Stomach smooth muscle (tissue), 2 donors: ENCODE data around the gene GRAPL.
"Not testable (repeated sequence)": the region's sequence is repeated elsewhere in the genome, so short reads cannot be mapped to it uniquely, and the experiment has no call there.

Source experiments
- H3K27ac ChIP-seq: one replicate; pipeline ENCODE4 v1.7.0; 2013; ENCODE audit warnings: mild to moderate bottlenecking, low read length, inconsistent platforms
- H3K27me3 ChIP-seq, 2 donors: one replicate each; pipeline ENCODE4 v1.7.0; 2013; ENCODE audit warnings: low read length in 2 of 2; ENCODE audit not compliant: insufficient read depth in 2 of 2, control insufficient read depth in 1 of 2
- H3K36me3 ChIP-seq, 2 donors: one replicate each; pipeline ENCODE4 v1.7.0; 2013; ENCODE audit warnings: low read length in 2 of 2; ENCODE audit not compliant: control insufficient read depth in 2 of 2, insufficient read depth in 2 of 2
- H3K4me1 ChIP-seq: one replicate; pipeline ENCODE4 v1.7.0; 2013; ENCODE audit warnings: low read length; ENCODE audit not compliant: control insufficient read depth, insufficient read depth
- H3K4me3 ChIP-seq, 2 donors: one replicate each; pipeline ENCODE4 v1.7.0; 2013; ENCODE audit warnings: low read length in 2 of 2
- H3K9ac ChIP-seq, 2 donors: one replicate each; pipeline ENCODE4 v1.7.0; 2013; ENCODE audit warnings: low read length in 2 of 2, mild to moderate bottlenecking in 1 of 2
- H3K9me3 ChIP-seq, 2 donors: one replicate each; pipeline ENCODE4 v1.7.0; 2013; ENCODE audit warnings: low read length in 2 of 2; ENCODE audit not compliant: control insufficient read depth in 2 of 2
- donor health status: healthy.
- donor health status: Pancreatic carcinoma.

GRAPL gene

DNA sequence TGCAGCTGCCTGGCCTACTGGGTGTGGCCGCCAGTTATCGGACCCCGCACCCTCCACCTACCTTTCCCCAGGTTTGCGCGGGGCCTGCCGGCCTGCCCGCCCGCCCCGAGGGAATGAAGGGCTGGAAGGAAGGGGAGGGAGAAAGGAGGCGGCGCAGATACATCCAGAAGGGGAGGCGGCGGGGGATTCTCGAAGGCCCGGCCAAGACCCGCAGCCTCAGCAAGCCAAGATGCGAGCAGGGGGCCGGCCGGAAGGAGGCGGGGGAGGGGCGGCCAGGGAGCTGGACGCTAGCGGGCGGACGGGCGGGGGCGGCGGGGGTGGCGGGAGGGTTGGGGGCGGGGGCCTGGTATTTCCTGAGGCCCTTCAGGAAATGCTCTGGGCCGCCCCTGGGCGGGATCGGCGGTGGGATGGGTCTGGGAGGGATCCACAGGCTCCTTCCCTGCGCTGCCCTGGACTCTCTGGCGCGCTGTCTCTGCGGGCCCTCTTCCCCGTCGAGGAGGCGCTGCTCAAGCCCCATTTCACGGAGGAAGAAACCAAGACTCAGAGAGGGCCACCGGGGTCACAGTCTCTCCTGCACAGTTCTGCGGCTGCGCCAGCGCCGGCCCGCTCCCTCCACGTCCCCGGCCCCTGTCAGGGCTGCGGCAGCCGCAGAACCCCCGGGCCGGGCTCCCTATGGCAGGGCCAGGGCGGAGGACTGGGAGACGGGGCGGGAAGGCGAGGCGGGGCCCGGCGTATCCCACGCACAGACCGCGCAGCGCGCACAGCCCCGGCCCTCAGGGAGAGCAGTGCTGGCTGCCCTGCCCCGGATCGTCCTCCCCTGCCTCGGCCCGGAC lies 35.2 kb downstream of the GRAPL start:
- H3K27me3 ChIP-seq, H3K4me3 ChIP-seq, H3K4me1 ChIP-seq, H3K27ac ChIP-seq, H3K36me3 ChIP-seq, H3K9ac ChIP-seq, H3K9me3 ChIP-seq: not testable (repeated sequence)

GRCh38 chr17:19174422-19174821 lies 47.0 kb downstream of the GRAPL start:
- H3K27me3 ChIP-seq, H3K9me3 ChIP-seq, H3K36me3 ChIP-seq, H3K9ac ChIP-seq, H3K4me1 ChIP-seq, H3K4me3 ChIP-seq, H3K27ac ChIP-seq: not testable (repeated sequence)

DNA sequence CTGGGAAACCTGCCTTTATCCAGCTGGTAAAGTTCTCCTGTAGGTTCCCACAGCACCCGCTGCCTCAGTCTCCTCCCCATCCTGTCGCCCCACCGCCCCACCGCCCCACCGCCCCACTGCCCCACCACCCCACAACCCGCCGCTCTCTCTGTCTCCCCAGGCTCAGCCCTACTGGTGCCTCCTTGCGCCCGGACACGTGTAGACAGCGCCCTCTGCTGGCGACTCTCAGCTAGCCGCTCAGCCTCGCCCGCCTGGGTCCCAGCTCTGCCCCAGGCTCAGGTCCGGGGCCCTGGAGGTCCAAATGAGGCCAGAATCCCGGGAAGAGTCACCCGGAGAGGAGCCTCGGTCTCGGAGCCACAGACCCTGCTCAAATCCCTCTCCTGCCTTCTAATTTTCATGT lies 48.0 kb downstream of the GRAPL start:
- not testable (repeated sequence) for H3K9ac ChIP-seq, H3K27me3 ChIP-seq, H3K36me3 ChIP-seq, H3K9me3 ChIP-seq, H3K4me1 ChIP-seq, H3K4me3 ChIP-seq, H3K27ac ChIP-seq

GRCh38 chr17:19181040-19181875 lies 53.9 kb downstream of the GRAPL start:
- H3K9ac ChIP-seq, H3K36me3 ChIP-seq, H3K4me1 ChIP-seq, H3K9me3 ChIP-seq, H3K27me3 ChIP-seq, H3K4me3 ChIP-seq, H3K27ac ChIP-seq: not testable (repeated sequence)

GRCh38 chr17:19187883-19188869 lies 60.8 kb downstream of the GRAPL start:
- H3K4me1 ChIP-seq, H3K27me3 ChIP-seq, H3K36me3 ChIP-seq, H3K9me3 ChIP-seq, H3K9ac ChIP-seq, H3K27ac ChIP-seq, H3K4me3 ChIP-seq: not testable (repeated sequence)

- H3K27me3 ChIP-seq, H3K4me1 ChIP-seq, H3K4me3 ChIP-seq, H3K36me3 ChIP-seq, H3K9ac ChIP-seq, H3K27ac ChIP-seq, H3K9me3 ChIP-seq: not testable (repeated sequence)
Observed at GRCh38 chr17:19188870-19189708, 61.7 kb downstream of the GRAPL start.

GRCh38 chr17:19189781-19190405 lies 62.5 kb downstream of the GRAPL start:
- H3K4me1 ChIP-seq, H3K27me3 ChIP-seq, H3K9ac ChIP-seq, H3K9me3 ChIP-seq, H3K4me3 ChIP-seq, H3K27ac ChIP-seq, H3K36me3 ChIP-seq: not testable (repeated sequence)

- not testable (repeated sequence) for H3K9me3 ChIP-seq, H3K4me3 ChIP-seq, H3K27me3 ChIP-seq, H3K9ac ChIP-seq, H3K4me1 ChIP-seq, H3K27ac ChIP-seq, H3K36me3 ChIP-seq
Observed at GRCh38 chr17:19196382-19197204, 69.2 kb downstream of the GRAPL start.

- H3K36me3 ChIP-seq, H3K4me1 ChIP-seq, H3K27ac ChIP-seq, H3K9ac ChIP-seq, H3K4me3 ChIP-seq, H3K27me3 ChIP-seq, H3K9me3 ChIP-seq: not testable (repeated sequence)
Observed at GRCh38 chr17:19202448-19202847, 75.1 kb downstream of the GRAPL start.
